HepG2 (cell line): ENCODE results near the gene CDK5RAP1. TPM values are rescaled to one million over a fixed set of nuclear protein-coding genes. Genes with fewer than 3 reads are reported as not detected.

Experiments used
- CERS6 ChIP-seq: sonication (generic); formaldehyde crosslinking; IDR thresholded peaks from 2 replicates; pipeline ENCODE4 v1.5.0; 2020; ENCODE audit warnings: missing genetic modification reagents
- HMG20B ChIP-seq: conservative IDR thresholded peaks from 2 replicates; pipeline ENCODE4 v1.6.1; 2016; ENCODE audit warnings: missing genetic modification reagents, missing compliant biosample characterization
- KAT8 ChIP-seq: IDR thresholded peaks from 2 replicates; pipeline ENCODE4 v1.6.1; 2016; ENCODE audit warnings: missing genetic modification reagents, missing compliant biosample characterization
- KDM5A ChIP-seq: fragments of 200-600 bp; sonication (generic); IDR thresholded peaks from 2 replicates; pipeline ENCODE4 v1.7.0; 2018; ENCODE audit warnings: antibody characterized with exemption, mild to moderate bottlenecking, low read length, borderline replicate concordance
- MIXL1 ChIP-seq: IDR thresholded peaks from 2 replicates; pipeline ENCODE4 v1.6.1; 2016
- NFE2L1 ChIP-seq: sonication (generic); formaldehyde crosslinking; IDR thresholded peaks from 2 replicates; pipeline ENCODE4 v1.4.0; 2020; ENCODE audit warnings: missing genetic modification reagents, mild to moderate bottlenecking, borderline replicate concordance
- POLR2A ChIP-seq, 2 experiments: IDR thresholded peaks; 2 replicates each; pipeline ENCODE4 v1.6.1; 2011; ENCODE audit warnings: low read depth in 2 of 2, low read length in 2 of 2, mild to moderate bottlenecking in 1 of 2, moderate library complexity in 1 of 2; ENCODE audit not compliant: insufficient read depth in 1 of 2
- REL ChIP-seq: sonication (generic); formaldehyde crosslinking; conservative IDR thresholded peaks from 2 replicates; pipeline ENCODE4 v1.8.0; 2022; ENCODE audit warnings: mild to moderate bottlenecking, missing genetic modification reagents, moderate library complexity
- TEAD2 ChIP-seq: sonication (generic); formaldehyde crosslinking; IDR thresholded peaks from 2 replicates; pipeline ENCODE4 v1.9.0; 2021; ENCODE audit warnings: missing genetic modification reagents
- ZBTB33 ChIP-seq: sonication (generic); formaldehyde crosslinking; IDR thresholded peaks from 2 replicates; pipeline ENCODE4 v1.4.0; 2020; ENCODE audit warnings: missing genetic modification reagents
- ZBTB7A ChIP-seq: sonication (generic); formaldehyde crosslinking; IDR thresholded peaks from 2 replicates; pipeline ENCODE4 v1.8.0; 2022; ENCODE audit warnings: mild to moderate bottlenecking, missing genetic modification reagents
- ZHX1 ChIP-seq: sonication (generic); formaldehyde crosslinking; IDR thresholded peaks from 2 replicates; pipeline ENCODE4 v1.8.1; 2022; ENCODE audit warnings: low read depth, mild to moderate bottlenecking, missing genetic modification reagents
- ZNF101 ChIP-seq: sonication (generic); formaldehyde crosslinking; IDR thresholded peaks from 2 replicates; pipeline ENCODE4 v1.4.0; 2020; ENCODE audit warnings: mild to moderate bottlenecking, low read depth, missing genetic modification reagents, borderline replicate concordance
- ZNF34 ChIP-seq: sonication (generic); formaldehyde crosslinking; IDR thresholded peaks from 2 replicates; pipeline ENCODE4 v1.4.0; 2020; ENCODE audit warnings: mild to moderate bottlenecking, missing genetic modification reagents, borderline replicate concordance
- ZNF780A ChIP-seq: sonication (generic); formaldehyde crosslinking; IDR thresholded peaks from 2 replicates; pipeline ENCODE4 v1.8.0; 2022; ENCODE audit warnings: mild to moderate bottlenecking, missing genetic modification reagents, moderate library complexity
- polyA plus RNA-seq, 8 experiments: library from polyadenylated mRNA; depleted of rRNA in 3 of 8; stranded (reverse) in 7 of 8; unstranded in 1 of 8; fragments of >200 nt; fragmentation: Illumina TruSeq in 4 of 8; extraction: Trizol in 4 of 8; gene quantifications; 2 replicates each; pipeline versions ENCODE4 v1.2.1 to v1.2.3, GENCODE V29; 2011 to 2016; ENCODE audit warnings: low read depth in 4 of 8, missing spikeins in 1 of 8, mixed read lengths in 1 of 8; ENCODE audit not compliant: insufficient read depth in 1 of 8
- total RNA-seq, 5 experiments: library from RNA; depleted of rRNA; stranded (reverse); fragments of >200 nt; fragmentation: Illumina TruSeq; extraction: Trizol; gene quantifications; 2 replicates each; pipeline ENCODE4 v1.2.3, GENCODE V29; 2016; ENCODE audit warnings: low read depth in 1 of 5
- TF ChIP-seq, protein P1 (sequence below): sonication (generic); formaldehyde crosslinking; IDR thresholded peaks from 2 replicates; pipeline ENCODE4 v1.5.0; 2020; ENCODE audit warnings: mild to moderate bottlenecking, missing genetic modification reagents
- TF ChIP-seq, protein P2 (sequence below): sonication (generic); formaldehyde crosslinking; conservative IDR thresholded peaks from 2 replicates; pipeline ENCODE4 v1.8.0; 2022; ENCODE audit warnings: low read depth, missing genetic modification reagents
- TF ChIP-seq, protein P3 (sequence below): IDR thresholded peaks from 2 replicates; pipeline ENCODE4 v1.6.1; 2016; ENCODE audit warnings: control low read depth

CDK5RAP1 gene
- total and polyA plus RNA-seq, 2 of the 13 experiments (the other 11 are each of a cell fraction or from before 2014, with no cell fraction given), result 53.6 to 98.2 TPM

GRCh38 chr20:33399924-33400323 lies 1.4 kb downstream of the CDK5RAP1 start (continued):
- TF ChIP-seq, protein P1, sequence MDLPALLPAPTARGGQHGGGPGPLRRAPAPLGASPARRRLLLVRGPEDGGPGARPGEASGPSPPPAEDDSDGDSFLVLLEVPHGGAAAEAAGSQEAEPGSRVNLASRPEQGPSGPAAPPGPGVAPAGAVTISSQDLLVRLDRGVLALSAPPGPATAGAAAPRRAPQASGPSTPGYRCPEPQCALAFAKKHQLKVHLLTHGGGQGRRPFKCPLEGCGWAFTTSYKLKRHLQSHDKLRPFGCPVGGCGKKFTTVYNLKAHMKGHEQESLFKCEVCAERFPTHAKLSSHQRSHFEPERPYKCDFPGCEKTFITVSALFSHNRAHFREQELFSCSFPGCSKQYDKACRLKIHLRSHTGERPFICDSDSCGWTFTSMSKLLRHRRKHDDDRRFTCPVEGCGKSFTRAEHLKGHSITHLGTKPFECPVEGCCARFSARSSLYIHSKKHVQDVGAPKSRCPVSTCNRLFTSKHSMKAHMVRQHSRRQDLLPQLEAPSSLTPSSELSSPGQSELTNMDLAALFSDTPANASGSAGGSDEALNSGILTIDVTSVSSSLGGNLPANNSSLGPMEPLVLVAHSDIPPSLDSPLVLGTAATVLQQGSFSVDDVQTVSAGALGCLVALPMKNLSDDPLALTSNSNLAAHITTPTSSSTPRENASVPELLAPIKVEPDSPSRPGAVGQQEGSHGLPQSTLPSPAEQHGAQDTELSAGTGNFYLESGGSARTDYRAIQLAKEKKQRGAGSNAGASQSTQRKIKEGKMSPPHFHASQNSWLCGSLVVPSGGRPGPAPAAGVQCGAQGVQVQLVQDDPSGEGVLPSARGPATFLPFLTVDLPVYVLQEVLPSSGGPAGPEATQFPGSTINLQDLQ (CRISPR knock-in tag), result no peak
- no peak for TF ChIP-seq KDM5A
- TF ChIP-seq, protein P2, sequence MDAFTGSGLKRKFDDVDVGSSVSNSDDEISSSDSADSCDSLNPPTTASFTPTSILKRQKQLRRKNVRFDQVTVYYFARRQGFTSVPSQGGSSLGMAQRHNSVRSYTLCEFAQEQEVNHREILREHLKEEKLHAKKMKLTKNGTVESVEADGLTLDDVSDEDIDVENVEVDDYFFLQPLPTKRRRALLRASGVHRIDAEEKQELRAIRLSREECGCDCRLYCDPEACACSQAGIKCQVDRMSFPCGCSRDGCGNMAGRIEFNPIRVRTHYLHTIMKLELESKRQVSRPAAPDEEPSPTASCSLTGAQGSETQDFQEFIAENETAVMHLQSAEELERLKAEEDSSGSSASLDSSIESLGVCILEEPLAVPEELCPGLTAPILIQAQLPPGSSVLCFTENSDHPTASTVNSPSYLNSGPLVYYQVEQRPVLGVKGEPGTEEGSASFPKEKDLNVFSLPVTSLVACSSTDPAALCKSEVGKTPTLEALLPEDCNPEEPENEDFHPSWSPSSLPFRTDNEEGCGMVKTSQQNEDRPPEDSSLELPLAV, result no peak
- no peak for TF ChIP-seq NFE2L1 (CRISPR knock-in tag)
- TF ChIP-seq ZNF101, result no peak
- 0 out of 2 replicates have a peak, but pooled peaks have one; percentile 45 for TF ChIP-seq CERS6
- peak in 1 of 2 experiments; percentile 25; a peak in 1 of 4 replicates for TF ChIP-seq POLR2A (IDR thresholded peaks at IDR 0.05; ENCODE audit: insufficient read depth in 1 of 2, low read depth in 2 of 2, low read length in 2 of 2)
- no peak for TF ChIP-seq ZHX1
- peak; percentile 83; the same call in 1 of the 2 replicates for TF ChIP-seq REL
- no peak for TF ChIP-seq MIXL1
- peak; percentile 36; the same call in 1 of the 2 replicates for TF ChIP-seq TEAD2 (CRISPR knock-in tag)
- no peak for TF ChIP-seq ZNF34
- peak; percentile 65 for TF ChIP-seq ZBTB33 (CRISPR knock-in tag)
- TF ChIP-seq ZNF780A (CRISPR knock-in tag), result 0 out of 2 replicates have a peak, but pooled peaks have one; percentile 80
- TF ChIP-seq ZBTB7A (CRISPR knock-in tag), result no peak
- TF ChIP-seq, protein P3, sequence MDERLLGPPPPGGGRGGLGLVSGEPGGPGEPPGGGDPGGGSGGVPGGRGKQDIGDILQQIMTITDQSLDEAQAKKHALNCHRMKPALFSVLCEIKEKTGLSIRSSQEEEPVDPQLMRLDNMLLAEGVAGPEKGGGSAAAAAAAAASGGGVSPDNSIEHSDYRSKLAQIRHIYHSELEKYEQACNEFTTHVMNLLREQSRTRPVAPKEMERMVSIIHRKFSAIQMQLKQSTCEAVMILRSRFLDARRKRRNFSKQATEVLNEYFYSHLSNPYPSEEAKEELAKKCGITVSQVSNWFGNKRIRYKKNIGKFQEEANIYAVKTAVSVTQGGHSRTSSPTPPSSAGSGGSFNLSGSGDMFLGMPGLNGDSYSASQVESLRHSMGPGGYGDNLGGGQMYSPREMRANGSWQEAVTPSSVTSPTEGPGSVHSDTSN (CRISPR knock-in tag), result no peak
- peak; percentile 51; the same call in 1 of the 2 replicates for TF ChIP-seq HMG20B
- no peak for TF ChIP-seq KAT8 (CRISPR knock-in tag)
